ENCODE data around the gene FUT9. TPM values are rescaled to one million over a fixed set of nuclear protein-coding genes. Genes with fewer than 3 reads are reported as not detected.

The FUT9 gene
- total and polyA plus RNA-seq, 2 of the 8 experiments (the other 6 are each of a cell fraction or from before 2014, with no cell fraction given), result 0.85 to 4.9 TPM

- Histone ChIP-seq H3K79me2 (ENCODE audit: control insufficient read depth in 1 of 2, insufficient read depth in 2 of 2, low read length in 2 of 2) (no peaks in the 10 kb centered on the region), H3K23me2 (ENCODE audit: low read depth, low read length) (no peaks in the 10 kb centered on the region; the same call in 1 of the 2 replicates), H2BK120ac (replicated peaks; ENCODE audit: low read depth, low read length) (no peak overlapping the region), H2AFZ (ENCODE audit: low read length) (no peak overlapping the region), H3K18ac (ENCODE audit: extremely low read depth, low read length) (no peak overlapping the region), H2BK12ac (ENCODE audit: low read depth, low read length) (no peak overlapping the region), H3K4me3 (ENCODE audit: extremely low read depth in 1 of 4, insufficient read depth in 2 of 4, low read depth in 3 of 4, low read length in 4 of 4) (no peak overlapping the region), H3K27ac (ENCODE audit: low read depth, low read length) (no peak overlapping the region), H3K4ac (replicated peaks; ENCODE audit: insufficient read length, low read depth, low read length) (no peak overlapping the region), H2AK5ac (ENCODE audit: low read depth, low read length) (no peak overlapping the region), H3K9me3 (ENCODE audit: insufficient read depth in 2 of 2, low read depth in 1 of 2, low read length in 1 of 2) (peaks cover 0 to 11% of the 10 kb centered on the region in 2 experiments; a peak in 1 of 4 replicates), H4K5ac (ENCODE audit: insufficient read length, low read depth, low read length) (no peak overlapping the region), H3K56ac (replicated peaks; ENCODE audit: insufficient read length, low read depth, low read length) (no peak overlapping the region), H3K4me2 (ENCODE audit: insufficient read depth in 1 of 2, low read depth in 2 of 2, low read length in 2 of 2) (no peak overlapping the region), H2BK15ac (ENCODE audit: low read length) (no peak overlapping the region), H2BK5ac (ENCODE audit: low read depth, low read length) (no peak overlapping the region), H2BK20ac (ENCODE audit: low read length) (no peak overlapping the region), H4K91ac (replicated peaks; ENCODE audit: insufficient read length, low read length) (no peak overlapping the region), H3K9ac (replicated peaks in 1 of 4; ENCODE audit: extremely low read depth in 1 of 4, low read depth in 3 of 4, low read length in 3 of 4) (no peak overlapping the region; a peak in 1 of 7 replicates), H3K14ac (ENCODE audit: insufficient read length) (no peak overlapping the region), H3K4me1 (replicated peaks in 1 of 4; ENCODE audit: control insufficient read depth in 3 of 4, insufficient read depth in 4 of 4, low read length in 3 of 4) (peaks cover 0 to 2% (median 0%) of the 10 kb centered on the region in 4 experiments; a peak in 1 of 7 replicates), H3K23ac (ENCODE audit: insufficient read length) (no peak overlapping the region), H4K20me1 (replicated peaks in 1 of 2; ENCODE audit: control insufficient read depth in 1 of 2, insufficient read depth in 2 of 2, low read length in 2 of 2) (no peaks in the 10 kb centered on the region), H3K36me3 (ENCODE audit: control insufficient read depth in 2 of 4, insufficient read depth in 4 of 4, low read length in 3 of 4) (no peaks in the 10 kb centered on the region), H3K79me1 (ENCODE audit: low read depth, low read length) (no peaks in the 10 kb centered on the region), H3K27me3 (replicated peaks in 1 of 4; ENCODE audit: control insufficient read depth in 3 of 4, extremely low read depth in 1 of 4, insufficient read depth in 3 of 4, low read length in 3 of 4) (no peaks in the 10 kb centered on the region), H4K8ac (ENCODE audit: extremely low read depth, insufficient read depth, low read length) (no peak overlapping the region)
- FAIRE-seq, result no peak
- no peak for TF ChIP-seq CREB1 (IDR thresholded peaks at IDR 0.05)
- TF ChIP-seq POU5F1 (IDR thresholded peaks at IDR 0.05; ENCODE audit: low read depth, low read length), result no peak
- TF ChIP-seq SIX5 (IDR thresholded peaks at IDR 0.05; ENCODE audit: low read depth, low read length), result no peak
- ChIA-PET CTCF (ENCODE audit: partially characterized antibody) (interaction anchor here (0.5 to 1.5 kb wide), 2 partner anchors 11 to 844 kb away, joined by 3 to 6 read pairs; no protein-coding TSS in a partner anchor), POLR2A (ENCODE audit: partially characterized antibody) (interaction anchor here (1.0 kb wide), 1 partner anchor 11 kb away, joined by 3 read pairs; no protein-coding TSS in a partner anchor)
- WGBS, 2 experiments (ENCODE audit: extremely low coverage in 1 of 2, insufficient coverage in 1 of 2, insufficient read length in 1 of 2, insufficient replicate concordance in 2 of 2, low coverage in 1 of 2, low lambda C conversion rate in 2 of 2, missing lambda C conversion rate in 1 of 2), result 97% methylated on average over 5 of the region's 5 CpGs; no CpG with 5 or more reads in 1 of the 2 experiments
- no peak for DNase-seq (ENCODE audit: low read depth in 1 of 2, low spot score in 2 of 2)
Measured at GRCh38 chr6:96002912-96003311, 12.9 kb upstream of the FUT9 start.
